ENCODE data around the gene ASH1L.

ASH1L gene

GRCh38 chr1:155313261-155313660, 249.3 kb downstream of the ASH1L start:
- no peak overlapping the region for H3K4me3 ChIP-seq (ENCODE audit: low read depth, low read length)
- no peak for TF ChIP-seq CTCF (IDR thresholded peaks at IDR 0.05; ENCODE audit: control insufficient read depth, extremely low read depth, insufficient read depth)
- no peak for DNase-seq (ENCODE audit: low read depth)

- no peak for DNase-seq (ENCODE audit: low read depth)
- TF ChIP-seq CTCF (IDR thresholded peaks at IDR 0.05; ENCODE audit: control insufficient read depth, extremely low read depth, insufficient read depth): no peak
- peak overlapping the region; percentile 96 for H3K4me3 ChIP-seq (ENCODE audit: low read depth, low read length)
Observed at GRCh38 chr1:155309423-155310021, 253.1 kb downstream of the ASH1L start.

- H3K4me3 ChIP-seq (ENCODE audit: low read depth, low read length): peak within 1 kb of the TSS; percentile 96
- no peak for TF ChIP-seq CTCF (IDR thresholded peaks at IDR 0.05; ENCODE audit: control insufficient read depth, extremely low read depth, insufficient read depth)
- DNase-seq (ENCODE audit: low read depth): peak; percentile 99
Observed at GRCh38 chr1:155308493-155309422, 253.8 kb downstream of the ASH1L start, which contains the start of gene FDPS. Gene FDPS (plus strand): TSS chr1:155308866. CDS start chr1:155309790, 924 bp downstream.

- DNase-seq (ENCODE audit: low read depth): no peak
- H3K4me3 ChIP-seq (ENCODE audit: low read depth, low read length): no peak overlapping the region
- peak; percentile 23; the same call in 1 of the 2 replicates for TF ChIP-seq CTCF (IDR thresholded peaks at IDR 0.05; ENCODE audit: control insufficient read depth, extremely low read depth, insufficient read depth)
Observed at GRCh38 chr1:155307247-155307740, 255.3 kb downstream of the ASH1L start.

GRCh38 chr1:155305881-155306391, 256.7 kb downstream of the ASH1L start:
- DNase-seq (ENCODE audit: low read depth): no peak
- no peak overlapping the region for H3K4me3 ChIP-seq (ENCODE audit: low read depth, low read length)
- no peak for TF ChIP-seq CTCF (IDR thresholded peaks at IDR 0.05; ENCODE audit: control insufficient read depth, extremely low read depth, insufficient read depth)

- no peak overlapping the region for H3K4me3 ChIP-seq (ENCODE audit: low read depth, low read length)
- no peak for TF ChIP-seq CTCF (IDR thresholded peaks at IDR 0.05; ENCODE audit: control insufficient read depth, extremely low read depth, insufficient read depth)
- no peak for DNase-seq (ENCODE audit: low read depth)
Observed at GRCh38 chr1:155304558-155305063, 258.0 kb downstream of the ASH1L start.

All from LNCaP clone FGC (cell line).